Hepatocyte (in vitro differentiated cells): ENCODE measurements around the gene GTF2IRD2. TPM values are rescaled to one million over a fixed set of nuclear protein-coding genes. Genes with fewer than 3 reads are reported as not detected.
"Not testable (repeated sequence)": the region's sequence is repeated elsewhere in the genome, so short reads cannot be mapped to it uniquely, and the experiment has no call there.

Source experiments
- DNase-seq: peaks from one replicate; pipeline ENCODE4 v3.0.0-alpha.2; 2016; ENCODE audit warnings: low spot score
- H2AFZ ChIP-seq: fragments of 200-600 bp; sonication (generic); 2 replicates; pipeline ENCODE4 v1.6.0; 2016; ENCODE audit warnings: antibody characterized with exemption, mild to moderate bottlenecking
- H3K27ac ChIP-seq: fragments of 200-600 bp; sonication (generic); 2 replicates; pipeline ENCODE4 v1.5.1; 2016; ENCODE audit warnings: mild to moderate bottlenecking
- H3K27me3 ChIP-seq: fragments of 200-600 bp; sonication (generic); 2 replicates; pipeline ENCODE4 v1.6.1; 2016
- H3K36me3 ChIP-seq: fragments of 200-600 bp; sonication (generic); replicated peaks from 2 replicates; pipeline ENCODE4 v1.5.1; 2016; ENCODE audit warnings: low read depth; ENCODE audit not compliant: insufficient read depth
- H3K4me1 ChIP-seq: fragments of 200-600 bp; sonication (generic); 2 replicates; pipeline ENCODE4 v1.5.1; 2016; ENCODE audit warnings: mild to moderate bottlenecking, moderate library complexity; ENCODE audit not compliant: insufficient read depth
- H3K4me2 ChIP-seq: fragments of 200-600 bp; sonication (generic); 2 replicates; pipeline ENCODE4 v1.6.0; 2016
- H3K4me3 ChIP-seq: fragments of 200-600 bp; sonication (generic); 2 replicates; pipeline ENCODE4 v1.5.1; 2016; ENCODE audit warnings: mild to moderate bottlenecking
- H3K79me2 ChIP-seq: fragments of 200-600 bp; sonication (generic); 2 replicates; pipeline ENCODE4 v1.6.0; 2017; ENCODE audit warnings: mild to moderate bottlenecking
- H3K9me2 ChIP-seq: fragments of 200-600 bp; sonication (generic); replicated peaks from 2 replicates; pipeline ENCODE4 v1.6.0; 2017; ENCODE audit warnings: mild to moderate bottlenecking; ENCODE audit not compliant: insufficient read depth
- H3K9me3 ChIP-seq: fragments of 200-600 bp; sonication (generic); 2 replicates; pipeline ENCODE4 v1.5.1; 2016; ENCODE audit warnings: low read depth, mild to moderate bottlenecking
- H4K20me1 ChIP-seq: fragments of 200-600 bp; sonication (generic); 2 replicates; pipeline ENCODE4 v1.6.0; 2016; ENCODE audit warnings: mild to moderate bottlenecking; ENCODE audit not compliant: insufficient read depth, poor library complexity, severe bottlenecking
- WGBS: methylation state at CpG from one replicate; pipeline ENCODE4 v1.1.6; 2016; ENCODE audit warnings: low lambda C conversion rate; ENCODE audit errors: missing lambda C conversion rate; 5-methylcytosine and 5-hydroxymethylcytosine counted together
- polyA plus RNA-seq: library from polyadenylated mRNA; unstranded; fragments of >200 nt; fragmentation: Nextera tagmentation; extraction: Ambion mirVana; gene quantifications from 2 replicates; pipeline ENCODE4 v1.2.1, GENCODE V29; 2016
- total RNA-seq: library from RNA; depleted of rRNA; stranded (reverse); fragments of >200 nt; gene quantifications from 2 replicates; pipeline ENCODE4 v1.2.3, GENCODE V29; 2014

Gene GTF2IRD2
- 9.8 and 19.7 TPM in 2 replicates for total RNA-seq
- 22.1 and 27.2 TPM in 2 replicates for polyA plus RNA-seq

DNA sequence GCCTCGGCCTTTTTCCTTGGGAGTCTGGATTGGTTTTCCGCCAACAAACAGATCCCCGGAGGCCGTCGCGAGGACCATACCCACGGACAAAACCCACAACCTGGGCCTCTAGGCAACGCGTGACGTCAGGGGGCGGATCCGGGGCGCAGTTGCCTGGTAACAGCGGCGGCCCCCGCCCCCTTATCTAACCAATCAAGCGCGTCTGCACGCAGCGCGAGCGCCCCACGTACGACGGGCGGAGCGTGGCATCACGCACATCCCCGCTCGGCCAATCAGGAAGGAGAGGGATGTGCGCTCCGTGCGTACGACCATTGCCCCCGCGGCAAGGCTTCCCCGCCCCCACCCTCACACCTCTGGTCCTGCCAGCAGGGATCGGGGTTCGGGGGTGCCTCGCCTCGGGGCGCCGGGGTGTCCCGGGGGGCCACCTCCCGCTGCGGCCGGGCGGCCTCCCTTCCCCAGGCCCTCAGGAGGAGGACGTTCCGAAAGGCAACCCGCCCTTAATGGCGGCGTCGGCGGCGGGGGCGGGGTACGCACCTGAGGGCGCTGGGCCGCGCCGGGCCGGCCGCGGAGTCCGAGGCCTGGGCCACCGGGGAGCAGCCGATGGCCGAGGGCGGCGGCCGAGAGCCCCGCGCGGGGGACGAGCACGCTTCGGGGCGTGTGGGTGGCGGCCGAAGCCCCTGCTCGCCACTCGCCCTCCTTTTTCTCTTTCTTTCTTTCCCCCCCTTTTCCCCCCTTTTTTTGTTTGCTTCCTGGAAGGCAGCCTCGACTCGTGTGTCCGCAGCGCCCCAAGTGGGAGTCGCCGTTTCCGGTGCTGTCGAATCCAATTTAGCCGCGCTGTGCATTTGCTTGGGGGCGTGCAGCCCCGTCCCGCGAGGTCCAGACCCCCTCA, at the start of gene GTF2IRD2:
TSS of gene GTF2IRD2 (minus strand) at position 773 of the 889 bp plus-strand sequence. CDS start 15,227 bp downstream, outside the sequence.
- not testable (repeated sequence) for H4K20me1 ChIP-seq, H3K9me2 ChIP-seq, H3K27me3 ChIP-seq, H3K79me2 ChIP-seq, H3K36me3 ChIP-seq, H3K4me3 ChIP-seq, H3K4me1 ChIP-seq, H2AFZ ChIP-seq, H3K9me3 ChIP-seq
- H3K27ac ChIP-seq, result peak within 1 kb of the TSS; percentile 93
- DNase-seq, result peak; percentile 8
- no CpG with 5 or more reads among the region's 97 CpGs for WGBS
- peak within 1 kb of the TSS; percentile 70 for H3K4me2 ChIP-seq

DNA sequence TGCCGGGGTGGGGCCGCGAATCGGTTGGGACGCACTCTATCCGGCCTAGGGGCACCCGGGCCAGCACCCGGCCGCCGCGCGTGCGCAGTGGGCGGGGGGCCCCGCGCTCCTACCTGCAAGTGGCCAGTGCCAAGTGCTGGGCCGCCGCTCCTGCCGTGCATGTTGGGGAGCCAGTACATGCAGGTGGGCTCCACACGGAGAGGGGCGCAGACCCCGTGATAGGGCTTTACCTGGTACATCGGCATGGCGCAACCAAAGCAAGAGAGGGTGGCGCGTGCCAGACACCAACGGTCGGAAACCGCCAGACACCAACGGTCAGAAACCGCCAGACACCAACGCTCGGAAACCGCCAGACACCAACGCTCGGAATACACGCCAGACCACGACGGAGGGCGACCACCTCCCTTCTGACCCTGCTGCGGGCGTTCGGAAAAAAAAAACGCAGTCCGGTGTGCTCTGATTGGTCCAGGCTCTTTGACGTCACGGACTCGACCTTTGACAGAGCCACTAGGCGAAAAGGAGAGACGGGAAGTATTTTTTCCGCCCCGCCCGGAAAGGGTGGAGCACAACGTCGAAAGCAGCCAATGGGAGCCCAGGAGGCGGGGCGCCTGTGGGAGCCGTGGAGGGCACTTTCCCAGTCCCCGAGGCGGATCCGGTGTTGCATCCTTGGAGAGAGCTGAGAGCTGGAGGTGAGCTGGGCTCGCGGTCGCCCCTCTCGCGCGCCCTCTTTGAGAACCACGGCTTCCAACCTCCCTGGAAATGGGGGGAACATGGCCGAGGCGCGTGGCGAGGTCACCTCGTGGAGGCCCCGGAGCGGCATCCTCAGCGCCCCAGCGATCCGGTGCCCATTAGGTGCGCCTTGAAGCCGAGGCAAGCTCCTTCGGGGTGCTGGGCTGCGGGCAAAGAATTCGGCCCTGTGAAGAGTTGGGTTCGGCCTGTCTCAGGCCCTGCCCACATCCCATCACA, 39.0 kb upstream of the GTF2IRD2 start:
- not testable (repeated sequence) for H3K27me3 ChIP-seq, H3K9me2 ChIP-seq, H3K4me1 ChIP-seq, H4K20me1 ChIP-seq, H3K9me3 ChIP-seq, H3K36me3 ChIP-seq, H3K79me2 ChIP-seq
- peak overlapping the region; percentile 61 for H3K4me3 ChIP-seq
- under 1% methylated on average over 42 of the region's 84 CpGs for WGBS
- H3K27ac ChIP-seq, result peak overlapping the region; percentile 97
- H3K4me2 ChIP-seq, result peak overlapping the region; percentile 70
- DNase-seq, result peak; percentile 81
- peak overlapping the region; percentile 83 for H2AFZ ChIP-seq

GRCh38 chr7:74889518-74890129, 38.2 kb upstream of the GTF2IRD2 start:
- H2AFZ ChIP-seq, H3K4me1 ChIP-seq, H3K9me3 ChIP-seq, DNase-seq, H3K4me3 ChIP-seq, H3K9me2 ChIP-seq, H3K36me3 ChIP-seq, H4K20me1 ChIP-seq, H3K27me3 ChIP-seq, H3K79me2 ChIP-seq, H3K27ac ChIP-seq: not testable (repeated sequence)
- 77% methylated on average over 11 of the region's 31 CpGs for WGBS
- peak overlapping the region; percentile 63 for H3K4me2 ChIP-seq

GRCh38 chr7:74885295-74885694, 33.9 kb upstream of the GTF2IRD2 start:
- not testable (repeated sequence) for H4K20me1 ChIP-seq, H3K9me2 ChIP-seq, DNase-seq, H3K9me3 ChIP-seq, H3K27ac ChIP-seq, H3K4me2 ChIP-seq, H3K79me2 ChIP-seq, H3K36me3 ChIP-seq, H3K27me3 ChIP-seq, H2AFZ ChIP-seq, H3K4me3 ChIP-seq, H3K4me1 ChIP-seq
- WGBS, result 83% methylated on average over 3 of the region's 3 CpGs

DNA sequence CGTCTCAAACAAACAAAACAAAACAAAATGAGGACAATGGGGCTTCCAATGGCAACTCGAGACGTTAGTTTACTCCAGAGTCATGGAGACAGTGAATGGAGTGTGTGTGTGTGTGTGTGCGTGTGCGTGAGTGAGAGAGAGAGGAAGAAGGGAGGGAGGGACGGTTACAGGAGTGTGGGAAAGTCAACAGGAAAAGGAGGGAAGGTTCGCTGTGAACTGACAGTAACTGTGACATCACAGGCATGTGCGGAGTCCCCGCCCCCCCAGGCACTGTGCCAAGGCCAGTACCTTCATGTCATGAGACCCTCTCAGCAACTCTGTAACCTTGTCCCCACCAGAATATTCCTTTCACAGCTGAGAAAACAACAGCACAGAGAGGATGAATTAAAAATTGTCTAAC, 30.7 kb upstream of the GTF2IRD2 start:
- H3K36me3 ChIP-seq, DNase-seq, H3K9me2 ChIP-seq, H3K27me3 ChIP-seq, H2AFZ ChIP-seq, H3K4me3 ChIP-seq, H3K9me3 ChIP-seq, H3K4me2 ChIP-seq, H4K20me1 ChIP-seq, H3K79me2 ChIP-seq, H3K27ac ChIP-seq, H3K4me1 ChIP-seq: not testable (repeated sequence)
- 90% methylated on average over 6 of the region's 9 CpGs for WGBS

- 57% methylated on average over 10 of the region's 20 CpGs for WGBS
- not testable (repeated sequence) for H3K4me1 ChIP-seq, DNase-seq, H3K79me2 ChIP-seq, H3K4me3 ChIP-seq, H3K4me2 ChIP-seq, H3K9me2 ChIP-seq, H3K27me3 ChIP-seq, H2AFZ ChIP-seq, H3K36me3 ChIP-seq, H3K9me3 ChIP-seq, H4K20me1 ChIP-seq
- H3K27ac ChIP-seq, result peak overlapping the region; percentile 46
Observed at GRCh38 chr7:74874748-74875512, 23.5 kb upstream of the GTF2IRD2 start.

DNA sequence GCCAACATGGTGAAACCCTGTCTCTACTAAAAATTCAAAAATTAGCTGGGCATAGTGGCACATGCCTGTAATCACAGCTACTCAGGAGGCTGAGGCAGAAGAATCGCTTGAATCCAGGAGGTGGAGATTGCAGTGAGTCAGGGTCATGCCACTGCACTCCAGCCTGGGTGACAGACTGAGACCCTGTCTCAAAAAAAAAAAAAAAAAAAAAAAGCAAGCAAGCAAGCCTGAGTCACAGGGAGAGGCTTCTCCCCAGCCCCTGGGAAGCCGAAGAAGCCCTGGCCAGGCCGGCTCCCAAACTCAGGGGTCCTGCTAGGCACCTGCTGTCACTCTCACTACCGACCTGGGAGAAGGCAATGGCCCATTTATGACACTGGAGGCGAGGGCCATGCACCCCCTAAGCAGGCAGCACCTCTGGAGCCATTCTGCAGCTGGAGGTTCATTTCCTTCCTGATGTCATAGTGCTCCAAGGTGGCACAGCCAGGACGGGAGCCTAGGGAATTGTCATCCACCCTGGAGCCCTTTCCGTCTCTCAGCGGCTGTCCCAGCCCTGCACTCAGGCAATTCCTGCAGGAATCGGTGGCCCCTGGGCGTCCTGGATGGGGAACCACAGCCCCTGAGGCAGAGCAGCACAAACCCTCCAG, 22.8 kb upstream of the GTF2IRD2 start:
- H3K9me2 ChIP-seq, H3K27me3 ChIP-seq, H3K9me3 ChIP-seq, H3K4me2 ChIP-seq, H3K27ac ChIP-seq, H3K4me3 ChIP-seq, DNase-seq, H4K20me1 ChIP-seq, H3K4me1 ChIP-seq, H2AFZ ChIP-seq, H3K79me2 ChIP-seq, H3K36me3 ChIP-seq: not testable (repeated sequence)
- 81% methylated on average over 8 of the region's 10 CpGs for WGBS
